OCI-LY3 (cell line): Measurements from ENCODE around the gene EFHC1.

Experiments used
- H2AFZ ChIP-seq: fragments of 200-600, 300-600 bp; shearing (Covaris generic); 2 replicates; pipeline ENCODE4 v1.6.0; 2014; ENCODE audit warnings: antibody characterized with exemption, low read depth, low read length
- H3K27ac ChIP-seq: fragments of 200-600, 300-600 bp; sonication (generic); 2 replicates; pipeline ENCODE4 v1.5.1; 2014; ENCODE audit warnings: mild to moderate bottlenecking, low read length, moderate library complexity, mixed read lengths
- H3K27me3 ChIP-seq: fragments of 200-600, 300-600 bp; sonication (generic); 2 replicates; pipeline ENCODE4 v1.6.1; 2014; ENCODE audit warnings: low read depth, low read length, mixed read lengths
- H3K36me3 ChIP-seq: fragments of 200-600, 300-600 bp; sonication (generic); replicated peaks from 2 replicates; pipeline ENCODE3; 2014; ENCODE audit warnings: low read depth, low read length, mixed read lengths
- H3K4me1 ChIP-seq: fragments of 300-600, 200-600 bp; sonication (generic); 2 replicates; pipeline ENCODE4 v1.6.1; 2014; ENCODE audit warnings: low read length, mixed read lengths
- H3K4me2 ChIP-seq: fragments of 200-600, 300-600 bp; sonication (generic); 2 replicates; pipeline ENCODE4 v1.6.1; 2014; ENCODE audit warnings: low read length, mixed read lengths
- H3K4me3 ChIP-seq: fragments of 300-600, 200-600 bp; sonication (generic); 2 replicates; pipeline ENCODE4 v1.5.1; 2014; ENCODE audit warnings: antibody characterized with exemption, mild to moderate bottlenecking, low read length, moderate library complexity
- H3K79me2 ChIP-seq: fragments of 300-600, 200-600 bp; shearing (Covaris generic); 2 replicates; pipeline ENCODE4 v1.6.1; 2014; ENCODE audit warnings: mild to moderate bottlenecking, low read length, mixed read lengths
- H3K9ac ChIP-seq: fragments of 300-600, 200-600 bp; shearing (Covaris generic); 2 replicates; pipeline ENCODE4 v1.6.0; 2014; ENCODE audit warnings: mild to moderate bottlenecking, low read length, moderate library complexity
- H3K9me3 ChIP-seq: fragments of 200-600, 300-600 bp; shearing (Covaris generic); 2 replicates; pipeline ENCODE4 v1.6.1; 2014; ENCODE audit warnings: low read length, mixed read lengths; ENCODE audit not compliant: insufficient read depth
- H4K20me1 ChIP-seq: fragments of 200-600, 300-600 bp; sonication (generic); 2 replicates; pipeline ENCODE4 v1.6.1; 2016; ENCODE audit warnings: low read length, mixed read lengths; ENCODE audit not compliant: insufficient read depth
- EZH2phosphoT487 ChIP-seq: fragments of 200-600 bp; shearing (Covaris generic); IDR thresholded peaks from 2 replicates; pipeline ENCODE4 v1.6.1; 2018; ENCODE audit warnings: antibody characterized with exemption, mixed run types, low read depth
- TF ChIP-seq, protein P1 (sequence below): fragments of 200-600, 300-600 bp; sonication (generic); IDR thresholded peaks from 2 replicates; pipeline ENCODE4 v1.5.1; 2014; ENCODE audit warnings: antibody characterized with exemption, low read length, low read depth

The EFHC1 gene

DNA sequence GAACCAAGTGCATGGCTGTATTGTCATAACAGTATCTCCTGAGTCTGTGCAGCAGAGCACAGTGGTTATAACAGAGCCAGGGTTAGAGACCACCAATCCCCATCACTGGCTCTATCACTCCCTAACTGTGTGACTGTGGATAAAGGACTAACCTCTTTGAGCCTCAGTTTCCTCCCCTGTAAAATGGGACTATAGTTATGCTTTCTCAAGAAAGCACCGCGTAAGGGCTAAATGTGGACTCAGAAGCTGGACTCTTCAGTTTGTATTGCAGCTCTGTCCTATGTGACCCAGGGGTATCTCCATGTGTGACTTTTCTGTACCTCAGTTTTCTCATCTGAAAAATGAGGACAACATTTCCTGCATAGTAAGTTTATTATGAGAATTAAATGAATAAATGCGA is 96.8 kb downstream of the EFHC1 start:
- H2AFZ ChIP-seq = no peak overlapping the region
- TF ChIP-seq, protein P1, sequence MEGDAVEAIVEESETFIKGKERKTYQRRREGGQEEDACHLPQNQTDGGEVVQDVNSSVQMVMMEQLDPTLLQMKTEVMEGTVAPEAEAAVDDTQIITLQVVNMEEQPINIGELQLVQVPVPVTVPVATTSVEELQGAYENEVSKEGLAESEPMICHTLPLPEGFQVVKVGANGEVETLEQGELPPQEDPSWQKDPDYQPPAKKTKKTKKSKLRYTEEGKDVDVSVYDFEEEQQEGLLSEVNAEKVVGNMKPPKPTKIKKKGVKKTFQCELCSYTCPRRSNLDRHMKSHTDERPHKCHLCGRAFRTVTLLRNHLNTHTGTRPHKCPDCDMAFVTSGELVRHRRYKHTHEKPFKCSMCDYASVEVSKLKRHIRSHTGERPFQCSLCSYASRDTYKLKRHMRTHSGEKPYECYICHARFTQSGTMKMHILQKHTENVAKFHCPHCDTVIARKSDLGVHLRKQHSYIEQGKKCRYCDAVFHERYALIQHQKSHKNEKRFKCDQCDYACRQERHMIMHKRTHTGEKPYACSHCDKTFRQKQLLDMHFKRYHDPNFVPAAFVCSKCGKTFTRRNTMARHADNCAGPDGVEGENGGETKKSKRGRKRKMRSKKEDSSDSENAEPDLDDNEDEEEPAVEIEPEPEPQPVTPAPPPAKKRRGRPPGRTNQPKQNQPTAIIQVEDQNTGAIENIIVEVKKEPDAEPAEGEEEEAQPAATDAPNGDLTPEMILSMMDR = no peak
- no peak for TF ChIP-seq EZH2phosphoT487
- H3K4me2 ChIP-seq = peak overlapping the region; percentile 57
- H3K36me3 ChIP-seq = peaks cover 37% of the 10 kb centered on the region
- H3K79me2 ChIP-seq = peaks cover 8% of the 10 kb centered on the region
- no peaks in the 10 kb centered on the region for H3K9me3 ChIP-seq
- H3K27me3 ChIP-seq = no peaks in the 10 kb centered on the region
- no peaks in the 10 kb centered on the region for H4K20me1 ChIP-seq
- no peak overlapping the region for H3K4me3 ChIP-seq
- peaks cover 15% of the 10 kb centered on the region for H3K4me1 ChIP-seq
- no peak overlapping the region for H3K27ac ChIP-seq
- H3K9ac ChIP-seq = no peak overlapping the region

DNA sequence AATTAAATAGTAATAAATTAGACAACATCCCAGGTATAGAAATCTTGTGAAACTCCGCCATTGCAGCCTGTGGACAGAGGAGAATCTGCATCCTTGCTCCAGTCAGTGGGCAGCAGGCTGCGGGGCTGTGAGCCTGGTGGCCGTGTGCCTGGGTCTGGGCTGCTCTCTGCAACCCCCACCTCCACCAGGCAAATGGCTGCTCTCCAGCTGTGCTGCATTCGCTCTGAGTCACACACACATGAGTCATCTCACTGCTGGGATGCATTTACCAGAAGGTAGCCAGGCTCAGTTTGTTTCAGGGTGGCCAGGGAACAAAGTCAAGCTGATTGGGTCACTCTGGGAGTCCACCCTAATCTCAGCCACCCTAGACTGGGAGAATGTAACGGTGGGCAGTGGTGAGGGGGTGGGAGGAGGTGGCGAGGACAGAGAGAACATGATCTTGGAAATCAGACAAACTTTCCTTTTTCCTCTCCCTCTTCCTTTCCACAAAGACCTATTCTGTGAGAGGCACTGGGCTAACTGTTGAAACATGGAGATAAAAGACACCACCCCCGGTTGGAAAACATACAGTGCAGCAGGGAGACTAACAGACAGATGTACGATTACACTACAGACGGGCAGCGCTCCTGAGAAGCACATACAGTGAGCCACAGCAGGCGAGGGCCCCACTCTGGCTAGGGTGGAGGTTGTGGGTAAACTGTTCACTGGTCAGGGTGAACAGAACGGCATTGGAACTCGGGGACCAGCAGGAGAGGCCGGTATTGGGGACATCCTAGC is 97.5 kb downstream of the EFHC1 start:
- Histone ChIP-seq H3K27me3 (no peaks in the 10 kb centered on the region), H2AFZ (no peak overlapping the region), H3K9ac (peak overlapping the region; percentile 36; the same call in 1 of the 2 replicates), H3K4me3 (peak overlapping the region; percentile 30), H3K4me1 (peaks cover 15% of the 10 kb centered on the region), H3K4me2 (peak overlapping the region; percentile 57), H3K79me2 (peaks cover 8% of the 10 kb centered on the region), H3K36me3 (peaks cover 35% of the 10 kb centered on the region), H3K9me3 (no peaks in the 10 kb centered on the region), H4K20me1 (no peaks in the 10 kb centered on the region), H3K27ac (no peak overlapping the region)
- TF ChIP-seq, protein P1 = no peak

DNA sequence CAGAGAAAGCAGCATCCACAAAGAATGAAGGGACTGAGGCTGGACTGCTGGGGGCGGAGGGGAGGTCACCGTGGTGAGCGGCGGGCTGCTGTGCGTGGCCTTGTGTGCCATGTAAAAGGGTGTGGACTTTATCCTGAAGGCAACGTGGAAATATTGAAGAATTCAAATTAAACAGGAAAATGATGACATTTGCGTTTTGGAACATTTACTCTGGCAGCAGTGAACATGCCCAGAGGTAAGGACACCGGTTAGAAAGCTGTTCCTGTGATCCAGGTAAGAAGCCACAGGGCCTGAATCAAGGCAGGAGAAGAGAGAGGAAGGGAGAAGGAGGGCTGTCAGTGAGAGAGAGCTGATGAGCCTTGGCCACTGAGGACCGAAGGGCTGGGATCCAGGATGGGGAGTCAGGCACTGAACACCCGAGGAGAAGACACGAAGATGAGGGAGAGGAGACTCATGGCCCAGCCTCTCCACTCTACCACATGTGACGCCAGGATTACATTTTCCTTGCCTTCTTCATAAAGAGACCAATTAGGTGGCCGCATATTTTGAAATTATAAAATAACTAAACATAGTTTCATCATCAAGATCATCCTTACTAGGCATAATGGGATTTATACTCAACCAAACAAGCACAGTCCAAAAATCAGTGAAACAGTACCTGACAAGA is 98.3 kb downstream of the EFHC1 start:
- peak overlapping the region; percentile 57; the same call in 1 of the 2 replicates for H3K4me2 ChIP-seq
- no peak overlapping the region for H3K27ac ChIP-seq
- H3K9me3 ChIP-seq = no peaks in the 10 kb centered on the region
- H2AFZ ChIP-seq = no peak overlapping the region
- TF ChIP-seq, protein P1 = no peak
- no peak for TF ChIP-seq EZH2phosphoT487
- peaks cover 15% of the 10 kb centered on the region for H3K4me1 ChIP-seq
- H3K4me3 ChIP-seq = no peak overlapping the region
- no peaks in the 10 kb centered on the region for H3K27me3 ChIP-seq
- no peak overlapping the region for H3K9ac ChIP-seq
- H3K79me2 ChIP-seq = peaks cover 8% of the 10 kb centered on the region
- peaks cover 30% of the 10 kb centered on the region for H3K36me3 ChIP-seq
- no peaks in the 10 kb centered on the region for H4K20me1 ChIP-seq

DNA sequence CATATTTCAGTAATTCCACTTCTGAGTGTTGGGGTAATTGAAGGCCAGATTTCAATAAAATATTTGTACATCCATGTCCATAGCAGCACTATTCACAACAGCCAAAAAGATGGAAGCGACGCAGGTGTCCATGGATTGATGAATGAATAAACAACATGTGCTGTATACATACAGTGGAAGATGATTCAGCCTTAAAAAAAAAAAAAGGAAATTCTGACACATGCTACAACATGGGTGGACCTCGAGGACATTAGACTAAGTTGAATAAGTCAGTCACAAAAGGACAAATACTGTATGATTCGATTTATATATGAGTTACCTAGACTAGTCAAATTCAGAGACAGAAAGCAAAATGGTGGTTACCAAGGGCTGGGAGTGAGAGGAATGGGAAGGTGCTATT is 99.5 kb downstream of the EFHC1 start:
- Histone ChIP-seq H3K9me3 (no peaks in the 10 kb centered on the region), H3K79me2 (peaks cover 8% of the 10 kb centered on the region), H4K20me1 (no peaks in the 10 kb centered on the region), H3K4me3 (no peak overlapping the region), H3K4me2 (no peak overlapping the region), H3K9ac (no peak overlapping the region), H3K27me3 (no peaks in the 10 kb centered on the region), H3K27ac (no peak overlapping the region), H2AFZ (no peak overlapping the region), H3K4me1 (peaks cover 15% of the 10 kb centered on the region), H3K36me3 (peaks cover 24% of the 10 kb centered on the region)
- TF ChIP-seq, protein P1 = no peak
- TF ChIP-seq EZH2phosphoT487 = no peak
